Inferior parietal cortex (tissue), 1 donor: ENCODE results near the gene CELSR1.
"Not testable (repeated sequence)": the region's sequence is repeated elsewhere in the genome, so short reads cannot be mapped to it uniquely, and the experiment has no call there.

Source experiments
- DNase-seq: peaks from one replicate; pipeline ENCODE4 v3.0.0-alpha.2; 2016; ENCODE audit errors: extremely low spot score

Gene CELSR1

DNA sequence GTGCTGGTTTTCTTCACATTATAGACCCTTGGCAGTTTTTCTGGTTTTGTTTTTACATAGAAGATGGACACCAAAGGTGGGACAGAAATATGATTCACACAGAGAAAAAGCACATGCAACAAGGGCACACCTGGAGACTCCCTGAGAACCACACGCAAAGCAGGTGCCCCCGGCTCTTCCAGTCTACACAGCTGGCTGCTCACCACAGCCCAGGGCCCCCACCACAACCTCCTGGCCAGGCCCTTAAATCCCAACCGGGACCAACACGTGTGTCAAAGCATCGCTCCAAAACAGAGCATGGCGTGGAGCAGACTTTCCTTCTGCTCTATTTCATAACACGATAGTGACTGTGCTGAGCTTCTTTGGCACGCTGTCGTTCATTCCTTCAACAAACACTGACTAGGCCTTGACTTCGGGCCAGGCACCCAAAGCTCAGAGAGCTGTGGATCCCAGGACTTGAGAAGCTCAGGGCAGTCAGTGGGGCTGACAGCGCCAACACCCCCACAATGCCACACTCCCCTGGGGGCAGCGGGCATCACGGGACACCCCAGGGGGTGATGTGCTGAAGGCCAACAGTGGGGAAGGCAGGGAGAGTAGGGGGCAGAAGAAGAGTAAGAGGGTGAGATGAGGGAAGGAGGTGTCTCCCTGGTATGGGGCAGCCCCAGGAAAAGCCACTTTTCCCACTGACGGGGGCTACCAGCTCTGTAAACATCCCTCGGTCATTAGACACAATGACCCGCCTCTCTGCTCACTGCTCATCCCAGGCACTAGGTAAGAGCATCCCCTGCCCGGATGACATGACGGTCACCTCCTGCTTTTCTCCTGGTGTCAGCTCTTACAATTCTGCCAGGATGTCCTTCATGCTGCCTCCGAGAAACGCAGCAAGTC, 26.0 kb downstream of the CELSR1 start:
- DNase-seq = no peak

DNA sequence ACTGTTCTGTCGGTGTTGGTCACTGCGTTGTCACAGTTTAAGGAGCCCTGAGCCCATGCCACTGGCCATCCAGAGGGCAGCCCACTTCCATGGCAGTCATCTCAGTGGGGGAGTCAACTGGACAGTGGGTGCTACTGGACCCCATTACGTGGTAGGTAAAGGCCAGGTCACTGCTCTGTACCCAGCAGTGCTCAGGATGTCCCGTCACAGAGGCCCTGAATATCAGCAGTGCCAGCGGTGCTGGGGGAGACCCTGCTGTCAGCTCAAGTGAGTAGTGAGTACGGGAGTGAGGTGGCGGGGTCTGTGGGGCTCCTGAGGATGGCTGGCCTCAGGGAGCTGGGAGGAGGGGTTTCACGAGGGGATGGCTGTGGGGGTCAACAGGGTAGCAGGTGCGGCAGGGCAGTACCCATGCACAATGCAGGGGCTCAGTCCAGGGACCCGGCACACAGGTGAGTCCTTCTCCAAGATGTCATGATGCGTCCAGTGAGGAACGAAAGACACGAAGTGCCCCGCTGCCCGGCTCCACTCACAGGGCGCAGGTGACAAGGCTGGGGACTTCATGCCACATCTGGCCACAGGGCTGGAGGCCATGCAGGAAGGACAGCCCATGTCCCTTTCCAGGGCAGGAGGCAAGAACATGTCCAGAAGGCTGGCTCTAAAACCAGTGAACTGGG, 27.9 kb downstream of the CELSR1 start:
- no peak for DNase-seq

DNA sequence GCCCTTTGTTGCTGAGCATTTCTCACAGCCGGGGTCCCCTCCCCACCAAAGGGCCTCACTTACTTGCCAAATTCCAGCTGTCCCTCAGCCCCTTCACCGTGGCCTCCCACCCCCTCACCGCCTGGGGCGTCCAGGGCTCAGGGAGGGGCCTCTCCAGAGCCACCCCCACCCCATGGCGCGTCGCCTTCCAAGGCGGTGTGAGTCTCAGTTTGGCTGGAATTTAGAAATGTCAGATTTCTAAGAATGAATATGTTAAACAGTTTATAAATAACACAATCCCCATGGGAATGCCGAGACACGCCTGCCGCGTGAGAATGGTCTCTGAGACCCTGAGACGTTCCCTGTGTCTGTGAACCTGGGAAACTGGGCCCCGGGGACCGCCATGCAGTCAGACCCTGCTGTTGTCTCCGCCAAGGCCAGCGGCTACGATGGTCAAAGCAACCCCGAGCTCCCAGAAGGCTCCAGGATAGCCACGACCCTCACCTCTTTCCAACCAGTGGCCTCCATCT, 28.9 kb downstream of the CELSR1 start:
- no peak for DNase-seq

DNA sequence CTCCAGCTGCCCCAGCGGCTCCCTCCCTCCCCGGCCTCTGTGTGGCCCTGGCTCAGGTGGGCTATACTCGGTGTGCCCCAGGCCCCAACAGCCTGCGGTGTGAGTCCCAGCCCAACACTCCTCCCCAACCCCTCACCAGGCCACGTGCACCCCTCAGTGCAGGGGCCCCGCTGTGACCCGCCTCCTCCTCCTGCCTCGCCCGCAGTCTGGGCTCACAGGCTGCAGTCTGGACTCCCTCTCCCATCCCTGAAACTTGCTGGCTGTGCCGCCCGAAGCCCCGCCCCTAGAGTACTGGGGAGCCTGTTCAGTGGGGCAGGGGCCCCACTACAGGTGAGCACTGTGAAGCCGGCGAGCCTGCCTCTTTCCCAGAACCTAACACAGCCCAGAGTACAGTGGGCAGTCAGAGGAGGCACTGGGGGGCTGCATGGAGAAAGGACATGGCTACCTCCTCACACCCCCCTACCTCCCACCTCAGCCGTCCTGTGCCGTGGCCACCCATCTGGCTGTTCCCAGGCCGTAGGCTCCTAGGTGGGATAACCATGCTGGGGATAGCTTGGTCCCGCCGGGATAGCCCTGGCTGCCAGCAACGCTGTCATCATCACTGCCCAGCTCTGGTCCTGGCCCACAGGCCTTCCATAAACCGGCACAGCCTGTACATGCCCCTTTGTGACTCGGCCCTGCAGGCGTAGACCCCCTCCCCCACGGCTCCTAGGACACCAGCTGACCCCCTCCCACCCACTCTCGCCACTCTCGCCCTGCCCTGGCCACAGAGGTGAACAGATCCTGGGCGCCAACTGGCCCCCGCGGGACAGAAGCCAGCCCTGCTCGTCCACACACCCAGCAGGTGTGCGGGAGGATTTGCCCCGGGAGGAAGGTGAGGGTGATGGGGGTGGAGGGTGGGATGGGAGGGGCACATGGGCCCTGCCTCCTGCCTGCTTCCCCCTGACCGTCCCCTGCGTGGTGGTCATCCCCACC, 29.7 kb downstream of the CELSR1 start:
- DNase-seq = no peak

DNA sequence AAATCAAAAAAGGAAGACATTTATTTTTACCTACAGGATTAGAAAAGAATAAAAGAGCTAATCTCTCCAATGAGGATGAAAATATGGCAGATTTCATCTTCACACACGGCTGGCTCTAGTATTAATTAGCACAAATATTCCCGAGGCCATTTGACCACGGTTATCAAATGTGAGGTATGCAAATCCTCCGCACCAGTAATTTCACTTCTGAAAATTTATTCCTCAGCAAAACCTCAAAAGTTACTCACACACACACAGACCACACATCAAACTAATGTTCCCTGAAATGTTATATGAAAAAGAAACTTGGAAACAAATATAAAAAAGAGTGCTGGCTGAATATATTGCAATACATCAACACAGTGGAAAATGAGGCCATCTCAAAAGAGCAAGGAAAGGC, 32.8 kb downstream of the CELSR1 start:
- DNase-seq = no peak

DNA sequence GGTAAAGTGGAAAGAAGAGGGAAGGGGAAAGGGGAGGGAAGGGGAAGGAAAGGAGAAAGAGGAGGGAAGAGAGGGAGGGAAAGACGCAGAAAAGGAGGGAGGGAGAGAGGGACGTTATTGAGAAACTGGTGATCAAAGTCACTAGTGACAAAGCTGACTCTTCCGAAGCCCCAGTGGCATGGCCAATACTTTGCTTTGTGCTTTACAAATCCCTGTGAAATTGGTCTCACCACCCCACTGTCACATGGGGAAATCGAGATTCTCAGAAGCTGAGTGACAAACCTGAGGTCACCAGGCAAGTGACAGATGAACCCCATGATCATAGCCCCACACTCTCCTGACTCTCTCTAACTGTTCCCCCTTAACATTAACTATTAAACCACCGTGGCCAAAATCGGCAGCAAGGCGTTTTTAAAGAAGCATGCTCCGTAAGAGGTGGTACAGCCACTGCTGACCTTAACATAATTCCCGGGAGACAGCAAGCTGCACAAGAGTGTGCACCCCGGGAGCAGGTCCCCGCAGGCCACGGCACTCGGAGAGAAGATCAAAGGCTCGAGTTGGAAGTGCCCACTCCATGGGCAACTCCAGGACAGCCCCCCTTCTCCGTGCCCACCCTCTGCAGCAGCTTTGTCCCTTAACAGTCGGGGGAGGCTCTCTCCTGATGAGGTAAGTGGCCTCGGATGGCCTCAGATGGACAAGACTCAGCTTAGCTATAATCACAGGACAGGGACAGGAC, 34.8 kb downstream of the CELSR1 start:
- no peak for DNase-seq

DNA sequence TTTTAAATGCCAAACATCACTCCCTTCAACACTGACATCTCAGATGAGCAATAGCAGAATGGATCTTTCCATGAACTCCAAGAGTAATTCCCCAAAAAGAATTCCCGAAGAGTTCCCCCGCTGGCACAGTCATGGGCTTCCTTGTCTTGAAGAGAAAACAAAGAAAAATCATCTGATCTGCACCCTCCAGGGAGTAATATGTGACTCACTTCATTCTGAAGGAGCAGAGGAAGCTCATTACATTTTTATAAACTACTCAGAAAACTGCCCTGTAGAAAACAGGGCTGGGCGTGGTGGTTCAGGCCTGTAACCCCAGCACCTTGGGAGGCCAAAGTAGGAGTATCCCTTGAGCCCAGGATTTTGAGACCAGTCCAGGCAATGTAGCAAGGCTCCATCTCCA, 35.7 kb downstream of the CELSR1 start:
- no peak for DNase-seq

DNA sequence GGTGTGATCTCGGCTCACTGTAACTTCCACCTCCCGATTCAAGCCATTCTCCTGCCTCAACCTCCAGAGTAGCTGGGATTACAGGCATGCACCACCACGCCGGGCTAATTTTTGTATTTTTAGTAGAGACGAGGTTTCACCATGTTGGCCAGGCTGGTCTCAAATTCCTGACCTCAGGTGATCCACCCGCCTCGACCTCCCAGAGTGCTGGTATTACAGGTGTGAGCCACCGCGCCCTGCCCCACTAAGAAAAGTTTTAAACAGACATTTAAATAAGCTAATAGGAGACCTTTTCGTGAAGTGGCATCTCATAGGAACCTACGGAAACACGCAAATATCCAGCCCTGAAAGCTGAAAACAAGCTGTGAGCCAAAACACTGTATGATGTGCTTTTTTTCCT, 36.2 kb downstream of the CELSR1 start:
- DNase-seq = not testable (repeated sequence)

DNA sequence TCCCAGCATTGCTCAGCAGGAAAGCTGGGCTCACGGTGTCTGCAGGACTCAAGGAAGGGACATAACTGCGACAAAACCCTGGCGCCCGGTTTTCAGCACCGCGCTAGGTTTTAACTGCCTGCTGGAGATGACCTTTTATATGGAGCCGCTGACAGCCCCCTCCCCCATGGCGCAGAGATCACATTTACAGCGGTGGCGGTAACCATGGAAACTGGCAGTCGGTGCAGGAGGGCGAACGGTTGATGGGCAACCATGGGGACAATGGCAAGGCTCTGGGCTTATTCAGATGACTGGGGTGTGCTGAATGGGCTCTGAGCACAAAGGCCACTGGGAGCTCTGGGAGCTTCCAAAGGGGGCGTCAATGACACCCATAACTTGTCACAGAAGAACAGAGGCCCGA, 37.2 kb downstream of the CELSR1 start:
- DNase-seq = no peak

DNA sequence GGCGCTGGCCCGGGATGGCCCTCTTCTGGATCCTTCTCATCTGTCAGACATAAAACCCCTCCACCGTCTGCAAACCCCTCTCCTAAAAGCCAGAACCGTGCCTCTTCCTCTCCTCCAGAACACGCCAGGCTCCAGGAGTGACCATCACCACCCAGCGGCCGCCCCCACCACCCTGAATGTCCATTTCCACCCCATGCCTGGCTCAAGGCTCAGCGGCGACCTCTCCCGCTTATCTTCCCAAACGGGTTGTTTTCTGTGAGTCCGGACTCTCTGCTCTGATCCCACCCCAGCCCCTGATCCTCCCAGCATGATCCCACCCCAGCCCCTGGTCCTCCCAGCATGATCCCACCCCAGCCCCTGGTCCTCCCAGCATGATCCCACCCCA, 37.6 kb downstream of the CELSR1 start:
- no peak for DNase-seq

DNA sequence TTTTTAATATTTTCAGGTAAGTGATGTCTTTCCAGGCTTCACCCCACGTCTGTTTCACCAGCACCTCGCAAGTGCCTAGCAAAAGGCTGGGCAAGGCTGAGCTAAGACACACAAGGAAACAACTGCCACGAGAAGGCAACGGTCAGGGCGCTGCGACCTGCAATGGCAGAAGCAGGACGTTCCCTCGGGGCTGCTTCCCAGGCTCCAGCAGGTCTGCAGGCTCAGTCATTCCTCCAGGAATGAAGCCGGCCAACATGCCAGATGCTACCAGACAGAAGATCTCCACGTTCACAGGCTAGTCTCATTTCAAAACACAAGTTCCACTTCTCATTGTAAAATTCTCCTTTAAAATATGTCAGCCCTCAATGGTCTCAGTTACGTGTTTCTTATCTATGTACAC, 45.5 kb downstream of the CELSR1 start:
- no peak for DNase-seq

DNA sequence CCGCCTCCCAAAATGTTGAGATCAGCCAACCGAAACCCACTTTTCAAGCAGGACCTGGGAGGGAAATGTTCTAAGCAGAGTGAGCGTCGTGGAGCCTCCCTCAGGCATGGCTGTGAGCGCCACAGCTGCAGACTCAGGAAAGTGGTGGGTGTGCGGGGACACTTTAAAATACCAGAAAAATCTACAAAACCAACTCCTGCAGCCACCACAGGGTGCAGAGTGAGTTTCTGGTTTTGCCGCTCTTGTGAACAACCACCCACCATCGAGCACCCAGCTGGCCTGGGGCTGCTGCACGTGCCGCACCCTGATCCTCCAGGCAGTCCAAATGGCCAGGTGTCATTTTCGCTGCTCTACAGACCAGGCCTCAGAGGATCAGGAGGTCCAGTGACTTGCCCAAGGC, 46.9 kb downstream of the CELSR1 start:
- peak; percentile 7 for DNase-seq

DNA sequence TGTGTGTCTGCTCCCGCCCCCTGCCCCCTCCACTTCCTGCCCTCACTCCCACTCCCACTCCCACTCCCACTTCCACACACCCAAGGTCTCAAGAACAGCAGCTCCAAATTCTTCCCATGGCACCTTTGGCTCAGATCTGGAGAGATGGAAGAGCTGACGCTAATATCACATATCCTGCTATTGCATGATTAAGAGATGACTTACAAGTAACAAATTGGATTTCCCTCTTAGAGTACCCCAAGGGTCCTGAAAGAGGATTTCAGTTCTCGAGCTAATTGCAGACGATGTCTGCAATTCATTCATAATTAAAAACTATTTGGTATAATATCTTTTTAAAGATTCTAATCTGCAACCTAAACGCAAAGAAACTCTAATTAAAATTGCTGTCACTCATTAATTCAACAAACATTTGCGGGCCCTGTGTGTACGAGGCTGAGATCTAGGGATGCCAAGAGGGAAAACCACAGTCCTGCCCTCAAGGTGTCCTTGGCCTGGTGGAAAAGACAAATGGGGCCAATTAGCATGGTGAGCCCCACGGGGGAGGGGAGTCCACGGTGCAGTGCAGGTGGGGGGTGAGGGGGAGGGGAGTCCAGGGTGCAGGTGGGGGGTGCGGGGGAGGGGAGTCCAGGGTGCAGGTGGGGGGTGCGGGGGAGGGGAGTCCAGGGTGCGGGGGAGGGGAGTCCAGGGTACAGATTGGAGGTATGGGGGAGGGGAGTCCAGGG, 50.3 kb downstream of the CELSR1 start:
- DNase-seq = no peak

DNA sequence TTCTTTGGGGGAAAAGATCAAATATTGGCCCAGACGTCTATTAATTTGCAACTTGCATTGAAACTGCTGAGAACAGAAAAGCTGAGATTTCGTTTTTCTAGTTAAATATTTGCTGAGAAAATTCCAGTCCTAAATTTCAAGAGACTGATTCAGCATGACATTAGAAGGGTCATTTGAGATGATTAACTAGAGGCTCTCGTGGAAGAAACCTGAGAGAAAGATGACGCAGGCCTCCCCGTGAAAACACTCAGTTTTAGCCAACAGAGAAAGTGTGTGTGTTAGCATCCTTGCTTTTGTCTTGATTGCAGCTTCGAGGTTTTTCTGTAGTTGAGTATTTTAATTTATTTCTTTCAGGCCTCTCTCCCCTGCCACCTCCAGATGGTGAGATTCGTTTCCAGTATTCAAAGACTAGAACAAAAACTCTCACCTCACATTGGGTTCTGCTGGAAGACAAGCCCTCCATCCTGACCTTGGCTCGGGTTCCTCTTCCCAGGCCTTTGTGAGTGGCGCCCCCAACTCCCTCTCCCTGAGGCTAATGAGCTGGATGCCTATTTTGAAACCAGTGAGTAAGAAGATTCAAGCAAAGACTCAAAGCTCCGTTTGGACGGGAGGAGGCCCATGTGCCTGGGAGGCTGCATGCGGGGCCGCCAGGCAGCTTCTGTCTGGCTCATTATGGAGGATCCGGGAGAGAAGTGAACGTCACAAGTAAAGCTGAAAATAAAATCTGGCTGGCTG, 52.4 kb downstream of the CELSR1 start:
- DNase-seq = no peak

DNA sequence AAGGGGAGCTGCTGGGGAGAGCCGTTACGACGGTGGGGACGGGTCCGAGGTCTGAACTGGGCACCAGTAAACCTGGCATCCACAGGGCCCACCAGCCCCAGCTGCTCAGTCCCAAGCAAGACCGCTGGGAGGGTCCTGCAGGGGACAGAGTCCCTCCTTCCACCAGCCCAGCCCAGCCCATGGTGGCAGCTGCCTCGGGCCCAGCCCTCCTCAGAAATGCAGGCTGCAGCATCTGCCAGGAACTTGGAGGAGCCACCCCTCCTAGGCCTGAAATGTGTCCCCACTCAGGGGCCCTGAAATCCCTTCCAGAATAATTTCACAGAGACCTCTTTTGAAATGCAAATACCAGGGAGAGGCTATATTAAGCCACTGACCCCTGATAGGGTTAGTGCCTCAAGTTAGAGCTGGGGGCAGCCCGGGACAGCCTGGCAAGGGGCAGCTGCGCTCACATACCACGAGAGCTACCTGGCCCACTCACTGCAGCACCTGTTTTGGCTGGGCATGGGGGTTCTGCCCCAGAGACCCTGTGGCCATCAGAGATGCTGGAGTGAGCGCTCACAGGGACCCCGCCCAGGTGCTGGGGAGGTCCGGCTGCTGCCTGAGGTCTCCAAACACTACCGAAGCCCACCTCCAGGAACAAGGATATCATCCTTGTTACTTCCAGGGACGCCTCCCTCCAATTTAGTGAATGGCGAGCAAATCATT, 53.1 kb downstream of the CELSR1 start:
- no peak for DNase-seq

DNA sequence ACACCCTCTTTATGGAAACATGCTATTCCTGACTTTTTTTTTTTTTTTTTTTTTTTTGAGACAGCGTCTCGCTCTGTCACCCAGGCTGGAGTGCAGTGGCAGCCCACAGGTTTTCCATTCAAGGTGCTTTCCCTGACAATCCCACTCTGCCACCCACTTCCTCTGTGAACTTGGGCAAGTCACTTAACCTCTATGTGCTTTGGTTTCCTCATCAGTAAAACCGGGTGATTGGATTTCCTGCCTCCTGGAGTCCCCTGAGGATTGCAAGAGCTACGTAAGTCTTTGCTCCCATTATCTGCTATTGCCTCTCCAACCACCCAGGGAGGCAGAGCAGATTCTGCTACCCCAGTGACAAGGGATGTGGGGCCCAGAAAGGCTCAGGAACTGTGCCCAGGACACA, 54.1 kb downstream of the CELSR1 start:
- no peak for DNase-seq

DNA sequence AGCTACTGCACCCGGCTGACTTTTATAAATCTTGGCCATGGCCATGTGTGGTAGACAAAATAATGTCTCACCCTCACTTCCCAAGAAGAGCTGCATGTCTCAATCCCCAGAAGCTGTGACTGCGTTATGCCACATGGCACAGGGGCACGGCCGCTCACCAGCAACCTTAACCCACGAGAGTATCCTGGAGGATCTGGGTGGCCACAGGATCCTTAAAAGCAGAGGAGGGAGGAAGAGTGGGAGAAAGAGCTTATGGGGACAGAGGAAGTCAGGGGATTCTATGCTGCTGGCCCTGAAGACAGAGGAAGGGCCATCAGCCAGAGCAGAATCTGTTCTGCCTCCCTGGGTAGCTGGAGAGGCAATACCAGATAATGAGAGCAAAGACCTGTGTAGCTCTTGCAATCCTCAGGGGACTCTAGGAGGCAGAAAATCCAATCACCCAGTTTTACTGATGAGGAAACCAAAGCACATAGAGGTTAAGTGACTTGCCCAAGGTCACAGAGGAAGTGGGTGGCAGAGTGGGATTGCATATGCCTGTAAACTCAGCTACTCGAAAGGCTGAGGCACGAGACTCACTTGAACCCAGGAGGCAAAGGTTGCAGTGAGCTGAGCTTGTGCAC, 55.3 kb downstream of the CELSR1 start:
- no peak for DNase-seq

DNA sequence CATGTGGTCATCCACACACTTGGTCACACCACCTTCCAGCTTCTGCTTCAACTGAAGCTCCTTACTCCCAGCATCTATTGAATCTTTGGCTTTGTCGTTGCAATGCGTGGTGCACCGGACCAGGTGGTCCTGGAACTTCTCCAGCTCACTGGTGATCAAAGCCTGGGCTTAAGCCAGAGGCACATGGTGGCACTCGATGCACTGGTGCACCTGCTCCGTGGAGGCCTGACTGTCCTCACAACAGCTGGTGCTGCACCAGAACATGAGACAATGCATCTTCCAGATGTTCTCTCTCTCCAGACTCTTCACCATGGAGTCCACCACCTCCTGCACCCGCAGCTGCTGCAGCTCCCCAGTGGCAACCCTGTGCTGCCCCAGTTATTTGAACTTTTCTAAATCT, 56.0 kb downstream of the CELSR1 start:
- DNase-seq = no peak

DNA sequence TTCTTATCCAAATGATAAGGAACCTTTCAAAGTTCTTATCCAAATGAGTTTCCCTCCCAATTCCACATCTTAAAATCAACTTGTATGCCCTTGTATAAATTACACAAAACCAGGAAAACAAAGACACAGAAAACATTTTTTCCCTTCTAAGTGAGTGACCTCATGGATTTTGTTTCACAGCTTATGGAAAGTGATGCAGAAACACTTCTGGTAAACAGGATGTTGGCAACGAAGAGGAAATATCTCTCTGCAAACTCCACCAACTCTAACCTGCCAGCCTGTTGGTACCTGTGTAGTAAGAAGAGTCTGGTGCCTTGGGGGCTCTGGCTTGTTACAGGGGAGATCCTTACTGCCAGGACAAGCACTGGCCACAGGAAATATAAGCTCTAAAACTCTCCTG, 57.0 kb downstream of the CELSR1 start:
- DNase-seq = no peak
